ENCODE measurements around the gene NMRK2.

Gene NMRK2

GRCh38 chr19:3982701-3983541, 50.1 kb downstream of the NMRK2 start:
- DNase-seq: no peak

- no peak for DNase-seq
Observed at GRCh38 chr19:3983542-3983914, 50.7 kb downstream of the NMRK2 start.

- DNase-seq: no peak
Observed at GRCh38 chr19:3983936-3984583, 51.2 kb downstream of the NMRK2 start.

GRCh38 chr19:3984584-3984907, 51.7 kb downstream of the NMRK2 start:
- no peak for DNase-seq

- DNase-seq: peak; percentile 83
Observed at GRCh38 chr19:3984908-3985642, 52.2 kb downstream of the NMRK2 start, which contains the start of gene EEF2. TSS of gene EEF2 (minus strand) at chr19:3985463. CDS start at chr19:3985380, 83 bp downstream.

GRCh38 chr19:3985643-3986259, 52.9 kb downstream of the NMRK2 start:
- DNase-seq: no peak

- peak; percentile 76 for DNase-seq
Observed at GRCh38 chr19:3986260-3987041, 53.6 kb downstream of the NMRK2 start.

- DNase-seq: peak; percentile 79
Observed at GRCh38 chr19:3987619-3988371, 54.9 kb downstream of the NMRK2 start.

GRCh38 chr19:3990815-3991117, 57.9 kb downstream of the NMRK2 start:
- DNase-seq: no peak
